Astrocyte of the spinal cord (primary cell): ENCODE measurements around the gene VWA8.

ENCODE experiments used
- DNase-seq: peaks from one replicate; pipeline ENCODE4 v3.0.0; 2011; ENCODE audit warnings: low read depth, low spot score
- H3K4me3 ChIP-seq: 2 replicates; pipeline ENCODE4 v1.5.1; 2011; ENCODE audit warnings: low read depth, mild to moderate bottlenecking, low read length, moderate library complexity
- in situ Hi-C: cut with HindIII; loops from 2 replicates; pipeline ENCODE4 v1.10.0; 2017; ENCODE audit warnings: low sequenced_read_pairs
- TF ChIP-seq, protein P1 (sequence below): IDR thresholded peaks from 2 replicates; pipeline ENCODE4 v1.5.1; 2012; ENCODE audit warnings: low read depth, mild to moderate bottlenecking, low read length, inconsistent platforms

The VWA8 gene

DNA sequence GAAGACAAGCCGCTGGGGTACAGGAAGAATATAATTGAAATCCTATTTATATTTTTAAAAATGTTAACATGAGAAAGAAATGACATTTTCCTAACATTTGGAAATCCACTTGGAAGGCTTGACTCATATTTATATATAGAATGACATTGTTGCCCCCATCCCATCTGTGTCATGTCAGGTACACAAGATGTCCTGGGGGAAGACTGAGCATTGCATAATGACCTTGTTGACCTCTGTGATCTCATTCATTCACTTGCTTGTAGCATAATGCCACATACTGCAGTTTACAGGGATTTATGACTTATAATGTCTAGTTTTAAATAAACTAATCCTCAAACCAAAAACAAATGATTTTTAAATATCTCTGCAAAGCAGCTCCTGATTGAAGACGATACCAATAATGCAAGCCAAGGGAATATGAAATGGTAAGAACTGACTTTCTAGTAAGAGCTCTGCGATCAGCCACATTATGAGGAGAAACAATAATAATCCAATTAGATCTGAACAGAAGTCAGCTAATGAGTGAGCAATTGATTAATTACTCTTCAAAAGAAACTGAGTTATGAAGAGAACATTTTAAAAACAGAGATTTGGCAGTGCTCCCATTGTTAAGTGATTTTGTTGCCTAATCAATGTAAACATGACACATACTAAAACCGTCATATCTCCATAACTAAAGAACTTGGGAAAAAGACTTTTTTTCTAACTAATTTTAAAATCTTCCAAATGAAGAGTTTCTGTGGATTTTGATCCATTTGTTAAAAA lies 21.2 kb upstream of the VWA8 start:
- no peak overlapping the region for H3K4me3 ChIP-seq
- TF ChIP-seq, protein P1, sequence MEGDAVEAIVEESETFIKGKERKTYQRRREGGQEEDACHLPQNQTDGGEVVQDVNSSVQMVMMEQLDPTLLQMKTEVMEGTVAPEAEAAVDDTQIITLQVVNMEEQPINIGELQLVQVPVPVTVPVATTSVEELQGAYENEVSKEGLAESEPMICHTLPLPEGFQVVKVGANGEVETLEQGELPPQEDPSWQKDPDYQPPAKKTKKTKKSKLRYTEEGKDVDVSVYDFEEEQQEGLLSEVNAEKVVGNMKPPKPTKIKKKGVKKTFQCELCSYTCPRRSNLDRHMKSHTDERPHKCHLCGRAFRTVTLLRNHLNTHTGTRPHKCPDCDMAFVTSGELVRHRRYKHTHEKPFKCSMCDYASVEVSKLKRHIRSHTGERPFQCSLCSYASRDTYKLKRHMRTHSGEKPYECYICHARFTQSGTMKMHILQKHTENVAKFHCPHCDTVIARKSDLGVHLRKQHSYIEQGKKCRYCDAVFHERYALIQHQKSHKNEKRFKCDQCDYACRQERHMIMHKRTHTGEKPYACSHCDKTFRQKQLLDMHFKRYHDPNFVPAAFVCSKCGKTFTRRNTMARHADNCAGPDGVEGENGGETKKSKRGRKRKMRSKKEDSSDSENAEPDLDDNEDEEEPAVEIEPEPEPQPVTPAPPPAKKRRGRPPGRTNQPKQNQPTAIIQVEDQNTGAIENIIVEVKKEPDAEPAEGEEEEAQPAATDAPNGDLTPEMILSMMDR: no peak
- DNase-seq: no peak
- in situ Hi-C loops: no loop called here

DNA sequence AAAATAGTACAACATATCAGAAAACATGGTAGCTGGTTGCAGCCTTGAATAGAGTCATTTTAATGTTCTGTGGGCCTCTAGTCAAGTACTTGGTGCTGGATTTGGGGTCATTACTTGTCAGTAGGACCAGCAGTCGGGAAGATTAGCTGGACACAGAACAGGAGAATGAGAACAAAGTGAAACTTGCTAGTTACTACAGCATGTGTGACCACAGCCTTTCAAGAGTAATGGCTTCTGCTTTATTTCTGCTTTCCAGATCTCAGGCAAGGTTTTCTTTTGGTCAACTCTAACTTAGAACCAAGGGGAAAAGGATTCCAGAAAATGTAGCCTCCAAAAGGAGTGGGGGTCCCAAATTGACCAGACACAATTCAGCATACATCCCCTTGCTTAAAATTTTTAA lies 17.1 kb upstream of the VWA8 start:
- TF ChIP-seq, protein P1: no peak
- H3K4me3 ChIP-seq: no peak overlapping the region
- no peak for DNase-seq
- in situ Hi-C loops: no loop called here

DNA sequence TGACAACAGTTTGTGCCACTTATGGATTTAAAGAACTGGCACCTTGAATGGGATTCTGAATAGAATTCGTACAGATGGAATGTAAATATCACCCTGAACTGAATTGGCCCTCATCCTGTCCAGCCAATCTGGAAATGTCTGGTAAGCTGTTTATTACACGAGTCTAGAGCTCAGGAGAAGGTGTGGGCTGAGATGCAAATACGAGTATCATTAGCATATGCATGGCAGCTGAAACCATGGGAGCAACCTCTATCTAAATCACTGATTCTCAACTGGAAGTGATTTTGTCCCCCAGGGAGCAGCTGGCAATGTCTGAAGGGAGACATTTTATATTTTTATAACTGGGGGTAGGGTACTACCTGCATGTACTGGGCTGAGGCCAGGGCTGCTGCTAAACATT lies 15.6 kb upstream of the VWA8 start:
- H3K4me3 ChIP-seq: no peak overlapping the region
- in situ Hi-C loops: no loop called here
- DNase-seq: no peak
- TF ChIP-seq, protein P1: no peak

DNA sequence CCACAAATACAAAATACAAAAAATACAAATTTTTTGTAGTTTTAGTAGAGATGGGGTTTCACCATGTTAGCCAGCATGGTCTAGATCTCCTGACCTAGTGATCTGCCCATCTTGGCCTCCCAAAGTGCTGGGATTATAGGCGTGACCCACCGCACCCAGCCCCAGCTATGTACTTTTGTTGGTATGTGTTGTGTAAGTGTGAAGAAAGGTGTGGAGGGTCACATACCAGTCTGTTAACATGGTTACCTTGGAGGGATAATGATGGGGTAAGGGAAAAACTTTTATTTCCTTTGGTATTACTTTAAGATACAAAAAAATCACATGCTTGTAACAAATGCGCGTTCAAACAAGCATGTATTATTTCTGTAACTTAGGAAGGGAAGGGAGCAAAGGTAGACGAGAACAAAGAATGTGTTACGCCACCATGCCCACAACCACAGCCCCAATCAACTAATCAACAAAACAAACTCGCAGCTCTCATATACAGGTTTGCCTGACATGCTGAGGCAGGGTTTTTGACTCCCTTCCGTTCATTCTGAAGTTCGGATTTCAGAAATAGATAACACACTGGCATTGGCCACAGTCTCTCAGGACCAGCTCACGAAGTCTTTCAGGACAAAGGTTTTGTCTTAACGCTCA lies 13.5 kb upstream of the VWA8 start:
- TF ChIP-seq, protein P1: no peak
- no peak overlapping the region for H3K4me3 ChIP-seq
- no peak for DNase-seq
- in situ Hi-C loops: no loop called here

DNA sequence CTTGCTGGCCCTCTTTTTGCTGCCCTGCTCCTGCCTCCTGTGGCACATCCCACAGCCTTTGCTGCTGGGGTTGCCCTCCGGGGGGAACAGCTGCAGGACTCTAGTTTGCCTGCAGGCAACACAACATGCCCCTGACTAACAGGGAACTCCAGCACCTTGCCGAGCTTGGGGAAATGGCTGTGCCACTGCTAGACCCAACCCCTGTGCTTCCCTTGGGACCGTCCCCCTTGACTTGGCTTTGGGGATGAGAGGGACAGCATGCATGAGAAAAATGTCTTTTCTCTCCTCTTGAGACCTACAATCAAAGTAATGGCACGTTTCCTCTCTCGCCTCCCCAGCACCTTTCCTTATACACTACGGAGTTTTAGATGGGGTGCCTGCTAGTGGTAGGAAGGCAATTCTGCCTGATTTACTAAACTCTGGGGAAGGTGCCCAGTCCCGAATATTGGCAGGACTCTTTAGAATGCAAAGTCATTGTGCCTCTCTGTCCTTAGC lies 12.4 kb upstream of the VWA8 start:
- DNase-seq: no peak
- in situ Hi-C loops: no loop called here

DNA sequence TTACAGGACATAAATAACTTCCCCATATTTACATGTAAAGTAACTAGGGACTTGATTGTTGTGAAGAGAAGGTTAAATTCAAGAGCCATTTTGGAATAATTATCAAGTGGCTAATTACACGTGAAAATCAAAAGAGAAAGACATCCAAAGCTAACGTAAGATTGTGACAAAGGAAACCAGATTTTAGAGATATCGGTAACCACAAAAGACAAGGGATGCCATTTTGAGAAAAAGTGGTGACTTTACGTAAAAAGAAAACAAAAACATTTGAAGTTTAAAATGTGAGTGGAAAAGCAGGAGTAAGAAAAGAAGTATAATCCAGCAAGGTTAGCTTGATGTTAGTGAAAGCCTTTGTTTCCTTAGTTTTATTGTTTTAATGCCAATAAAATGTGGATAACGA lies 10.9 kb upstream of the VWA8 start:
- in situ Hi-C loops: no loop called here
- DNase-seq: no peak
- TF ChIP-seq, protein P1: no peak
- no peak overlapping the region for H3K4me3 ChIP-seq

More for the DNA sequence above, 12.4 kb upstream of the VWA8 start:
- H3K4me3 ChIP-seq: no peak overlapping the region
- TF ChIP-seq, protein P1: peak; percentile 11
